Fibroblast of lung (primary cell): Measurements from ENCODE around the gene RALY.

Source experiments
- EZH2 ChIP-seq: IDR thresholded peaks from 2 replicates; pipeline ENCODE4 v1.5.1; 2012; ENCODE audit warnings: low read length, control low read depth, mild to moderate bottlenecking; ENCODE audit errors: missing control alignments
- TF ChIP-seq, protein P1 (sequence below), 2 donors: IDR thresholded peaks in 1 of 2; conservative IDR thresholded peaks in 1 of 2; 1 replicate in 1 of 2; 2 replicates in 1 of 2; pipeline ENCODE4 v1.5.1; 2011 to 2012; ENCODE audit warnings: low read length in 2 of 2, control low read depth in 1 of 2, inconsistent platforms in 1 of 2, low read depth in 1 of 2, mild to moderate bottlenecking in 1 of 2

GRCh38 chr20:34045930-34046725, 52.4 kb downstream of the RALY start:
- TF ChIP-seq EZH2: no peak
- TF ChIP-seq, protein P1, sequence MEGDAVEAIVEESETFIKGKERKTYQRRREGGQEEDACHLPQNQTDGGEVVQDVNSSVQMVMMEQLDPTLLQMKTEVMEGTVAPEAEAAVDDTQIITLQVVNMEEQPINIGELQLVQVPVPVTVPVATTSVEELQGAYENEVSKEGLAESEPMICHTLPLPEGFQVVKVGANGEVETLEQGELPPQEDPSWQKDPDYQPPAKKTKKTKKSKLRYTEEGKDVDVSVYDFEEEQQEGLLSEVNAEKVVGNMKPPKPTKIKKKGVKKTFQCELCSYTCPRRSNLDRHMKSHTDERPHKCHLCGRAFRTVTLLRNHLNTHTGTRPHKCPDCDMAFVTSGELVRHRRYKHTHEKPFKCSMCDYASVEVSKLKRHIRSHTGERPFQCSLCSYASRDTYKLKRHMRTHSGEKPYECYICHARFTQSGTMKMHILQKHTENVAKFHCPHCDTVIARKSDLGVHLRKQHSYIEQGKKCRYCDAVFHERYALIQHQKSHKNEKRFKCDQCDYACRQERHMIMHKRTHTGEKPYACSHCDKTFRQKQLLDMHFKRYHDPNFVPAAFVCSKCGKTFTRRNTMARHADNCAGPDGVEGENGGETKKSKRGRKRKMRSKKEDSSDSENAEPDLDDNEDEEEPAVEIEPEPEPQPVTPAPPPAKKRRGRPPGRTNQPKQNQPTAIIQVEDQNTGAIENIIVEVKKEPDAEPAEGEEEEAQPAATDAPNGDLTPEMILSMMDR (conservative IDR thresholded peaks at IDR 0.05 in 1 of 2, IDR thresholded peaks at IDR 0.05 in 1 of 2; ENCODE audit: low read depth in 1 of 2, low read length in 2 of 2): no peak
